ENCODE measurements around the gene CCDC144A.
"Not testable (repeated sequence)": the region's sequence is repeated elsewhere in the genome, so short reads cannot be mapped to it uniquely, and the experiment has no call there.

The CCDC144A gene

GRCh38 chr17:16818821-16819683, 129.0 kb downstream of the CCDC144A start:
- no peak for DNase-seq

GRCh38 chr17:16820161-16820877, 130.3 kb downstream of the CCDC144A start:
- no peak for DNase-seq

GRCh38 chr17:16820979-16821543, 131.0 kb downstream of the CCDC144A start:
- DNase-seq: no peak

GRCh38 chr17:16822133-16822532, 132.1 kb downstream of the CCDC144A start:
- DNase-seq: not testable (repeated sequence)

GRCh38 chr17:16823768-16824406, 133.8 kb downstream of the CCDC144A start:
- not testable (repeated sequence) for DNase-seq
